SK-N-SH treated with all-trans-retinoic acid at 6 μM for 48 hours (cell line): ENCODE results near the gene SLC3A2.

Experiments
- ARNTL ChIP-seq: fragments of 450-650 bp; formaldehyde crosslinking; IDR thresholded peaks from 2 replicates; pipeline ENCODE4 v1.5.0; 2020; ENCODE audit warnings: low read depth, mild to moderate bottlenecking, moderate library complexity, borderline replicate concordance
- CSDC2 ChIP-seq: fragments of 250-450 bp; sonication (Bioruptor Pico); IDR thresholded peaks from 2 replicates; pipeline ENCODE4 v1.5.0; 2020; ENCODE audit warnings: mild to moderate bottlenecking, moderate library complexity
- ESRRG ChIP-seq: fragments of 250-450 bp; sonication (Bioruptor Pico); IDR thresholded peaks from 2 replicates; pipeline ENCODE4 v1.6.1; 2021; ENCODE audit warnings: mild to moderate bottlenecking
- GLIS3 ChIP-seq: fragments of 250-450 bp; sonication (Bioruptor Pico); IDR thresholded peaks from 2 replicates; pipeline ENCODE4 v1.5.0; 2020; ENCODE audit warnings: mild to moderate bottlenecking, moderate library complexity
- ISL1 ChIP-seq: fragments of 250-450 bp; sonication (Bioruptor Pico); IDR thresholded peaks from 2 replicates; pipeline ENCODE4 v2.1.2; 2022; ENCODE audit warnings: mild to moderate bottlenecking, moderate library complexity
- OSR1 ChIP-seq: fragments of 250-450 bp; sonication (Bioruptor Pico); IDR thresholded peaks from 2 replicates; pipeline ENCODE4 v1.8.0; 2022; ENCODE audit warnings: moderate library complexity, mild to moderate bottlenecking, inconsistent platforms
- ZFP3 ChIP-seq: fragments of 250-450 bp; sonication (Bioruptor Pico); IDR thresholded peaks from 2 replicates; pipeline ENCODE4 v1.5.0; 2020; ENCODE audit warnings: mild to moderate bottlenecking, moderate library complexity
- ZFP30 ChIP-seq: fragments of 450-650 bp; formaldehyde crosslinking; IDR thresholded peaks from 2 replicates; pipeline ENCODE4 v1.5.0; 2022; ENCODE audit warnings: mild to moderate bottlenecking, moderate library complexity
- ZNF70 ChIP-seq: fragments of 450-650 bp; formaldehyde crosslinking; IDR thresholded peaks from 2 replicates; pipeline ENCODE4 v1.5.0; 2020; ENCODE audit warnings: mild to moderate bottlenecking, moderate library complexity
- ZNF8 ChIP-seq: fragments of 450-650 bp; formaldehyde crosslinking; IDR thresholded peaks from 2 replicates; pipeline ENCODE4 v1.5.0; 2020; ENCODE audit warnings: mild to moderate bottlenecking, moderate library complexity
- TF ChIP-seq, protein P1 (sequence below): fragments of 250-450 bp; sonication (Bioruptor Pico); IDR thresholded peaks from 2 replicates; pipeline ENCODE4 v1.8.0; 2020; ENCODE audit warnings: mild to moderate bottlenecking, moderate library complexity, borderline replicate concordance
- TF ChIP-seq, protein P2 (sequence below): fragments of 250-450 bp; sonication (Bioruptor Pico); IDR thresholded peaks from 2 replicates; pipeline ENCODE4 v1.8.0; 2021; ENCODE audit warnings: low read depth, mild to moderate bottlenecking, moderate library complexity, borderline replicate concordance

DNA sequence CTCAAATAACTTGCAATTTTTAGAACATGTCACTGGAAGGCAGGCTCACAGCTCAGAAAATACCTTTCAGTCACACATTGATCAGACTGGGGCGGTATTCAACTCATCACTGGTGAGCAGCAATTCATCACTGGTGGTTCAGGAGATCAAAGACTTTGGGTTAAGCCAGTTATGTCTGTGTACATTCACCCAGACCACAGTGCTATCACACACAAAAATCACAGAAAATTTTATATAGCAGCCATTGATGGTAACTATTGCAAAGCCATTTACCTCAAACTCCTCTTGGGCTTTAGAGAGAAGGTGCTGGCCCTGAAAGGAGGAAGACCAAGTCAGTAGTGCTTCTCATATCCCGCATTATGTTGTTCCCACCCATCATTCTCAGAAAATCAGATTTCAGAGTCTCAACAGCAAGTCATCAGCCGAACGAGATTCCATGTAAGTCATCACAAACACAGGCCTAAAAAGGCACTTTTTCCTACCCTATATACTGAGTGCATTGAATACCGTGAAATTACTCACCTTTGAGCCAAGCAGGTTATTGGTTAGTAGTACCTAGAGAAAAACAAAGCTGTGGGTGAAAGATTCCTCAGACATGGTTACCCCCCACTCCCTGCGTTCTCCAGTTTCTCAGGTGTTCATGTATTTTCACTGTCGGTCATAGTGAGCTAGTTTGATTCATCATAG lies 27.3 kb upstream of the SLC3A2 start:
- TF ChIP-seq ZNF70 (CRISPR knock-in tag) (no peak), ISL1 (CRISPR knock-in tag) (no peak), OSR1 (CRISPR knock-in tag) (no peak), ARNTL (CRISPR knock-in tag) (no peak), ZFP3 (no peak), CSDC2 (CRISPR knock-in tag) (no peak), ZFP30 (CRISPR knock-in tag) (no peak), ZNF8 (CRISPR knock-in tag) (no peak), ESRRG (no peak), GLIS3 (CRISPR knock-in tag) (no peak)
- TF ChIP-seq, protein P1, sequence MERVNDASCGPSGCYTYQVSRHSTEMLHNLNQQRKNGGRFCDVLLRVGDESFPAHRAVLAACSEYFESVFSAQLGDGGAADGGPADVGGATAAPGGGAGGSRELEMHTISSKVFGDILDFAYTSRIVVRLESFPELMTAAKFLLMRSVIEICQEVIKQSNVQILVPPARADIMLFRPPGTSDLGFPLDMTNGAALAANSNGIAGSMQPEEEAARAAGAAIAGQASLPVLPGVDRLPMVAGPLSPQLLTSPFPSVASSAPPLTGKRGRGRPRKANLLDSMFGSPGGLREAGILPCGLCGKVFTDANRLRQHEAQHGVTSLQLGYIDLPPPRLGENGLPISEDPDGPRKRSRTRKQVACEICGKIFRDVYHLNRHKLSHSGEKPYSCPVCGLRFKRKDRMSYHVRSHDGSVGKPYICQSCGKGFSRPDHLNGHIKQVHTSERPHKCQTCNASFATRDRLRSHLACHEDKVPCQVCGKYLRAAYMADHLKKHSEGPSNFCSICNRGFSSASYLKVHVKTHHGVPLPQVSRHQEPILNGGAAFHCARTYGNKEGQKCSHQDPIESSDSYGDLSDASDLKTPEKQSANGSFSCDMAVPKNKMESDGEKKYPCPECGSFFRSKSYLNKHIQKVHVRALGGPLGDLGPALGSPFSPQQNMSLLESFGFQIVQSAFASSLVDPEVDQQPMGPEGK (CRISPR knock-in tag): no peak
- TF ChIP-seq, protein P2, sequence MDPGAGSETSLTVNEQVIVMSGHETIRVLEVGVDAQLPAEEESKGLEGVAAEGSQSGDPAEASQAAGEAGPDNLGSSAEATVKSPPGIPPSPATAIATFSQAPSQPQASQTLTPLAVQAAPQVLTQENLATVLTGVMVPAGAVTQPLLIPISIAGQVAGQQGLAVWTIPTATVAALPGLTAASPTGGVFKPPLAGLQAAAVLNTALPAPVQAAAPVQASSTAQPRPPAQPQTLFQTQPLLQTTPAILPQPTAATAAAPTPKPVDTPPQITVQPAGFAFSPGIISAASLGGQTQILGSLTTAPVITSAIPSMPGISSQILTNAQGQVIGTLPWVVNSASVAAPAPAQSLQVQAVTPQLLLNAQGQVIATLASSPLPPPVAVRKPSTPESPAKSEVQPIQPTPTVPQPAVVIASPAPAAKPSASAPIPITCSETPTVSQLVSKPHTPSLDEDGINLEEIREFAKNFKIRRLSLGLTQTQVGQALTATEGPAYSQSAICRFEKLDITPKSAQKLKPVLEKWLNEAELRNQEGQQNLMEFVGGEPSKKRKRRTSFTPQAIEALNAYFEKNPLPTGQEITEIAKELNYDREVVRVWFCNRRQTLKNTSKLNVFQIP: no peak
